Smooth muscle cell (in vitro differentiated cells): ENCODE results near the gene SLC25A13. TPM values are rescaled to one million over a fixed set of nuclear protein-coding genes. Genes with fewer than 3 reads are reported as not detected.

Experiments used
- DNase-seq: peaks from one replicate; lab custom pipeline; 2025; ENCODE audit not compliant: unreplicated experiment; lab: John Stamatoyannopoulos, UW
- H2AFZ ChIP-seq: fragments of 200-600 bp; sonication (generic); 2 replicates; pipeline ENCODE4 v1.6.0; 2016; ENCODE audit warnings: antibody characterized with exemption, low read depth, mild to moderate bottlenecking
- H3F3A ChIP-seq: fragments of 200-600 bp; sonication (generic); 2 replicates; pipeline ENCODE4 v1.6.0; 2017; ENCODE audit warnings: antibody characterized with exemption, low read depth
- H3K27ac ChIP-seq: fragments of 200-600 bp; sonication (generic); 2 replicates; pipeline ENCODE4 v1.5.1; 2016; ENCODE audit warnings: low read depth, mild to moderate bottlenecking
- H3K27me3 ChIP-seq: fragments of 200-600 bp; sonication (generic); 2 replicates; pipeline ENCODE4 v1.6.1; 2016; ENCODE audit warnings: low read depth, mild to moderate bottlenecking
- H3K36me3 ChIP-seq: fragments of 200-600 bp; sonication (generic); 2 replicates; pipeline ENCODE4 v1.5.1; 2016; ENCODE audit warnings: low read depth
- H3K4me1 ChIP-seq: fragments of 200-600 bp; sonication (generic); 2 replicates; pipeline ENCODE4 v1.5.1; 2016; ENCODE audit warnings: low read depth
- H3K4me2 ChIP-seq: fragments of 200-600 bp; sonication (generic); 2 replicates; pipeline ENCODE4 v1.6.0; 2016; ENCODE audit warnings: mild to moderate bottlenecking
- H3K4me3 ChIP-seq: fragments of 200-600 bp; sonication (generic); 2 replicates; pipeline ENCODE4 v1.5.1; 2016; ENCODE audit warnings: mild to moderate bottlenecking
- H3K79me2 ChIP-seq: fragments of 200-600 bp; sonication (generic); 2 replicates; pipeline ENCODE4 v1.6.0; 2016; ENCODE audit warnings: low read depth, mild to moderate bottlenecking
- H3K9ac ChIP-seq: fragments of 200-600 bp; sonication (generic); 2 replicates; pipeline ENCODE4 v1.6.0; 2016; ENCODE audit warnings: low read depth
- H3K9me3 ChIP-seq: fragments of 200-600 bp; sonication (generic); replicated peaks from 2 replicates; pipeline ENCODE4 v1.5.1; 2016; ENCODE audit warnings: low read depth
- H4K20me1 ChIP-seq: fragments of 200-600 bp; sonication (generic); 2 replicates; pipeline ENCODE4 v1.6.0; 2016; ENCODE audit warnings: low read depth
- WGBS: methylation state at CpG from one replicate; pipeline ENCODE4 v1.1.7; 2016; ENCODE audit warnings: low lambda C conversion rate; 5-methylcytosine and 5-hydroxymethylcytosine counted together
- polyA plus RNA-seq: library from polyadenylated mRNA; unstranded; fragments of >200 nt; fragmentation: Nextera tagmentation; extraction: Ambion mirVana; gene quantifications from 2 replicates; pipeline ENCODE4 v1.2.1, GENCODE V29; 2016
- total RNA-seq: library from RNA; depleted of rRNA; stranded (reverse); fragments of >200 nt; gene quantifications from 2 replicates; pipeline ENCODE4 v1.2.3, GENCODE V29; 2014
- TF ChIP-seq, protein P1 (sequence below): fragments of 200-600 bp; sonication (generic); IDR thresholded peaks from 2 replicates; pipeline ENCODE4 v1.5.1; 2017; ENCODE audit warnings: borderline replicate concordance, mild to moderate bottlenecking, antibody characterized with exemption; ENCODE audit not compliant: insufficient read depth, poor library complexity, severe bottlenecking

Gene SLC25A13
- total and polyA plus RNA-seq, 2 experiments from 2014 or later, result 28.0 to 48.2 TPM

DNA sequence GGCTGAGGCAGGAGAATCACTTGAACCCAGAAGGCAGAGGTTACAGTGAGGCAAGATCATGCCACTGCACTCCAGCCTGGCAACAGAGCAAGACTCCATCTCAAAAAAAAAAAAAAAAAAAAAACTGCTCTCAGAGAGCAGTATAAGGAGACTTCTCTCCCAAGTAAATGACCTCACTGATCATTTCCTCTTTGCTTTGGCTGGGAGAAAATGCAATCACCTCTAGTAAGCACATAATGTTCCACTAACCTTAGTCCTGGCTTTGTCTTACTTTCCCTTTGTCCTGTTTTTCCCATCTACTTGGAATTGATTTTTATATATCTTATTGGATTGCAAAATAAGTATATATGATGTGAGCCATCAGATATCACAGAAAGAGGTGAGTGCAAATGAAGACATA lies 2.5 kb downstream of the SLC25A13 start:
- no peak for DNase-seq
- Histone ChIP-seq H3K36me3 (no peaks in the 10 kb centered on the region), H3K4me3 (no peak overlapping the region), H3K27me3 (no peaks in the 10 kb centered on the region), H3K79me2 (peaks cover 52% of the 10 kb centered on the region), H3K9me3 (no peaks in the 10 kb centered on the region), H4K20me1 (peaks cover 29% of the 10 kb centered on the region), H3K9ac (no peak overlapping the region), H3K27ac (no peak overlapping the region), H3F3A (no peaks in the 10 kb centered on the region), H3K4me2 (no peak overlapping the region), H2AFZ (no peak overlapping the region), H3K4me1 (peaks cover 21% of the 10 kb centered on the region)
- TF ChIP-seq, protein P1, sequence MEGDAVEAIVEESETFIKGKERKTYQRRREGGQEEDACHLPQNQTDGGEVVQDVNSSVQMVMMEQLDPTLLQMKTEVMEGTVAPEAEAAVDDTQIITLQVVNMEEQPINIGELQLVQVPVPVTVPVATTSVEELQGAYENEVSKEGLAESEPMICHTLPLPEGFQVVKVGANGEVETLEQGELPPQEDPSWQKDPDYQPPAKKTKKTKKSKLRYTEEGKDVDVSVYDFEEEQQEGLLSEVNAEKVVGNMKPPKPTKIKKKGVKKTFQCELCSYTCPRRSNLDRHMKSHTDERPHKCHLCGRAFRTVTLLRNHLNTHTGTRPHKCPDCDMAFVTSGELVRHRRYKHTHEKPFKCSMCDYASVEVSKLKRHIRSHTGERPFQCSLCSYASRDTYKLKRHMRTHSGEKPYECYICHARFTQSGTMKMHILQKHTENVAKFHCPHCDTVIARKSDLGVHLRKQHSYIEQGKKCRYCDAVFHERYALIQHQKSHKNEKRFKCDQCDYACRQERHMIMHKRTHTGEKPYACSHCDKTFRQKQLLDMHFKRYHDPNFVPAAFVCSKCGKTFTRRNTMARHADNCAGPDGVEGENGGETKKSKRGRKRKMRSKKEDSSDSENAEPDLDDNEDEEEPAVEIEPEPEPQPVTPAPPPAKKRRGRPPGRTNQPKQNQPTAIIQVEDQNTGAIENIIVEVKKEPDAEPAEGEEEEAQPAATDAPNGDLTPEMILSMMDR, result no peak

DNA sequence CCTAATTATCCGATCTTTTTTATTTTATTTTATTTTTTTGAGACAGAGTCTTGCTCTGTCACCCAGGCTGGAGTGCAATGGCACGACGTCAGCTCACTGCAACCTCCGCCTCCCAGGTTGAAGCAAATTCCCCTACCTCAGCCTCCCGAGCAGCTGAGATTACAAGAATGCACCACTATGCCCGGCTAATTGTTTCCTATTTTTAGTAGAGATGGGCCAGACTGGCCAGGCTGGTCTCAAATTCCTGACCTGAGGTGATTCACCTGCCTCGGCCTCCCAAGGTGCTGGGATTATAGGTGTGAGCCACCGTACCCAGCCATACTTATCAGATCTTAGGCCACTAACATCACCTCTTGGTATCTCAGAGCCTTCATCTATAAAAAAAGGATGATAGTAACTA lies 4.9 kb downstream of the SLC25A13 start:
- no peak for DNase-seq
- Histone ChIP-seq H2AFZ (no peak overlapping the region), H3K9me3 (no peaks in the 10 kb centered on the region), H3K4me1 (peaks cover 25% of the 10 kb centered on the region), H3K27me3 (no peaks in the 10 kb centered on the region), H3K4me3 (no peak overlapping the region), H3K27ac (peak overlapping the region; percentile 51), H4K20me1 (peaks cover 50% of the 10 kb centered on the region), H3K36me3 (no peaks in the 10 kb centered on the region), H3F3A (no peaks in the 10 kb centered on the region), H3K4me2 (no peak overlapping the region), H3K79me2 (peaks cover 74% of the 10 kb centered on the region), H3K9ac (no peak overlapping the region)
- TF ChIP-seq, protein P1, result no peak
- WGBS, result 70% methylated on average over 8 of the region's 8 CpGs

DNA sequence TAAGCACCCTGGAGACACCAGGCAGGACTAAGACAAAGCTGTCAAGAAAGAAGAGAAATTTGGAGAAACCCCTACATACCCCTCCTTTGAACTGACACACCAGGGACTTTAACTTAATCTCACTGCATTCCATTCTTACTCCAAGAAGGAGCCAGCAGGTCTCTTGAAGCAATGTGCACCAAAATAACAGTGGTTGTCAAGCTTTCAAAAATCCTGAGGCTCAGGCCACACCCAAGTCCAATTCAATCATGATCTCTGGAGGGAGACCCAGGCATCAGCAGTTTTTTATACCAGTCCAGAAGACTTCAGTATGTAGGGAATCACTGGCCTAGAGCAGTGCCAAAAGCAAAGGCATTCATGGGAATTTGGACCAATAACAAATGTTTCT lies 6.8 kb downstream of the SLC25A13 start:
- no peak overlapping the region for H2AFZ ChIP-seq
- peaks cover 84% of the 10 kb centered on the region for H3K79me2 ChIP-seq
- no peak for DNase-seq
- H3K27me3 ChIP-seq, result no peaks in the 10 kb centered on the region
- peaks cover 67% of the 10 kb centered on the region for H4K20me1 ChIP-seq
- H3F3A ChIP-seq, result no peaks in the 10 kb centered on the region
- peaks cover 16% of the 10 kb centered on the region for H3K4me1 ChIP-seq
- H3K9me3 ChIP-seq, result no peaks in the 10 kb centered on the region
- peak overlapping the region; percentile 35 for H3K4me2 ChIP-seq
- H3K4me3 ChIP-seq, result no peak overlapping the region
- no peaks in the 10 kb centered on the region for H3K36me3 ChIP-seq
- TF ChIP-seq, protein P1, result no peak
- no peak overlapping the region for H3K9ac ChIP-seq
- peak overlapping the region; percentile 36 for H3K27ac ChIP-seq

DNA sequence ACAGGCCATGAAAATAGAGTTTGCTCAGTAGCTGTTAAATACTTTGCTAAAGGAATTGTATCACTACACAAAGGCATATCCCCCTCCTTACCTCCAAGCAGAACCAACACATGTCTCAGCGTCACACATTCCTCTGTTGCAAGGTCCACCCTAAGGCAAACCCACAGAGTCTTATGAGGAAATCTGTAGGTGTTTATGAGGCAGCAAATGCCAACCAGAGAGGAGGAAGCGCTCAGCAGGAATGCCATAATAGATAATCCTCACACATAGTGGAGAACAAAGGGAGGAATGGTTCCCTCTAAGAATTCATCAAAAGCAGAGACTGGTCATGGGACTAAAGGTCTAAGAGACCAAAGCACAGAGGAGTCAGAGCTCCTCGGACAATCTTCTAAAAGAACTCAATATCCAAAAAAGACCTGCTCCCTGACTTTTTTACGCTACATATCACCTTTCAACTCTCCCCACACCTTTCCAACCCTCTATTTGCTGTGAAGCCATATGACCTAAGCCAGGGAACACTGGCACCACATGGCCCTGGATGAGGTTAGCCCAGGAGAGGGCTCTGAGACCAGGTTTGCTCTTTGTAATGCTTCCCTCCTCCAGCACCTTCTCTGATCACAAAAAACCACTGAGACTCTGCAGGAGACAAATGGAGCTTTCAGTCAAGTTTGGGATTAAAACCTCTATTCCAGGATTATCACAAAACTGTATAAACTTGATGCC lies 7.3 kb downstream of the SLC25A13 start:
- Histone ChIP-seq H4K20me1 (peaks cover 72% of the 10 kb centered on the region), H3K4me3 (no peak overlapping the region), H3K4me2 (peak overlapping the region; percentile 35), H3K27me3 (no peaks in the 10 kb centered on the region), H3K79me2 (peaks cover 85% of the 10 kb centered on the region), H3K9ac (no peak overlapping the region), H3K4me1 (peaks cover 16% of the 10 kb centered on the region), H3K36me3 (no peaks in the 10 kb centered on the region), H3F3A (no peaks in the 10 kb centered on the region), H3K27ac (peak overlapping the region; percentile 36), H2AFZ (no peak overlapping the region), H3K9me3 (no peaks in the 10 kb centered on the region)
- no peak for DNase-seq
- WGBS, result 55% methylated on average over 4 of the region's 4 CpGs
- TF ChIP-seq, protein P1, result no peak
